H9 (cell line): ENCODE data around the gene TRPM3. TPM values are rescaled to one million over a fixed set of nuclear protein-coding genes. Genes with fewer than 3 reads are reported as not detected.

ENCODE experiments used
- DNase-seq: peaks from one replicate; pipeline ENCODE4 v3.0.0-alpha.2; 2017
- H2AFZ ChIP-seq: one replicate; pipeline ENCODE4 v1.6.1; 2013; ENCODE audit warnings: mild to moderate bottlenecking, low read length, control low read depth, moderate library complexity
- H2AK5ac ChIP-seq: 2 replicates; pipeline ENCODE4 v1.6.1; 2013; ENCODE audit warnings: low read length, control low read depth, mixed read lengths; ENCODE audit not compliant: insufficient read length
- H2BK120ac ChIP-seq: one replicate; pipeline ENCODE4 v1.6.1; 2013; ENCODE audit warnings: low read depth, mild to moderate bottlenecking, low read length, control low read depth, inconsistent platforms; ENCODE audit not compliant: poor library complexity, severe bottlenecking
- H2BK12ac ChIP-seq: 2 replicates; pipeline ENCODE4 v1.6.1; 2013; ENCODE audit warnings: low read length, control low read depth, mixed read lengths, low read depth; ENCODE audit not compliant: insufficient read length
- H2BK15ac ChIP-seq: 2 replicates; pipeline ENCODE4 v1.6.1; 2013; ENCODE audit warnings: low read depth, low read length, control low read depth
- H2BK20ac ChIP-seq: one replicate; pipeline ENCODE4 v1.6.1; 2013; ENCODE audit warnings: low read depth, mild to moderate bottlenecking, low read length, control low read depth, inconsistent platforms; ENCODE audit not compliant: poor library complexity, severe bottlenecking
- H2BK5ac ChIP-seq: 2 replicates; pipeline ENCODE4 v1.6.1; 2013; ENCODE audit warnings: low read length, control low read depth, mixed read lengths; ENCODE audit not compliant: insufficient read length
- H3K14ac ChIP-seq: 2 replicates; pipeline ENCODE4 v1.6.1; 2013; ENCODE audit warnings: low read length, control low read depth; ENCODE audit not compliant: insufficient read depth
- H3K18ac ChIP-seq: 2 replicates; pipeline ENCODE4 v1.6.1; 2013; ENCODE audit warnings: low read depth, mild to moderate bottlenecking, mixed read lengths, low read length, control low read depth; ENCODE audit not compliant: insufficient read length
- H3K23ac ChIP-seq: 2 replicates; pipeline ENCODE4 v1.6.1; 2013; ENCODE audit warnings: low read length, control low read depth, mixed read lengths, low read depth; ENCODE audit not compliant: insufficient read length
- H3K23me2 ChIP-seq: 2 replicates; pipeline ENCODE4 v1.6.1; 2013; ENCODE audit warnings: low read depth, mild to moderate bottlenecking, mixed read lengths, low read length, control low read depth; ENCODE audit not compliant: insufficient read length, poor library complexity, severe bottlenecking
- H3K27ac ChIP-seq: 2 replicates; pipeline ENCODE4 v1.5.1; 2013; ENCODE audit warnings: low read length, control low read depth, mixed read lengths, low read depth; ENCODE audit not compliant: insufficient read length
- H3K27me3 ChIP-seq: 2 replicates; pipeline ENCODE4 v1.6.1; 2013; ENCODE audit warnings: low read length, control low read depth, inconsistent platforms; ENCODE audit not compliant: insufficient read depth
- H3K4ac ChIP-seq: 2 replicates; pipeline ENCODE4 v1.6.1; 2013; ENCODE audit warnings: low read depth, mild to moderate bottlenecking, control low read depth, inconsistent platforms, low read length, moderate library complexity
- H3K4me1 ChIP-seq: 2 replicates; pipeline ENCODE4 v1.6.1; 2013; ENCODE audit warnings: low read length, control low read depth, inconsistent platforms; ENCODE audit not compliant: insufficient read depth
- H3K4me2 ChIP-seq: 2 replicates; pipeline ENCODE4 v1.6.1; 2013; ENCODE audit warnings: low read length, control low read depth, mixed read lengths; ENCODE audit not compliant: insufficient read length, insufficient read depth
- H3K56ac ChIP-seq: 2 replicates; pipeline ENCODE4 v1.6.1; 2013; ENCODE audit warnings: low read depth, mild to moderate bottlenecking, mixed read lengths, low read length, control low read depth; ENCODE audit not compliant: insufficient read length
- H3K79me1 ChIP-seq: 2 replicates; pipeline ENCODE4 v1.6.1; 2013; ENCODE audit warnings: low read depth, mild to moderate bottlenecking, moderate library complexity, low read length, control low read depth, inconsistent platforms; ENCODE audit not compliant: insufficient read depth, poor library complexity, severe bottlenecking
- H3K79me2 ChIP-seq: 2 replicates; pipeline ENCODE4 v1.6.1; 2013; ENCODE audit warnings: low read length, control low read depth, inconsistent platforms; ENCODE audit not compliant: insufficient read depth
- H3K9ac ChIP-seq: 2 replicates; pipeline ENCODE4 v1.6.1; 2013; ENCODE audit warnings: low read length, control low read depth, mixed read lengths; ENCODE audit not compliant: insufficient read length; ENCODE audit errors: extremely low read depth
- H3K9me3 ChIP-seq: one replicate; pipeline ENCODE4 v1.6.1; 2013; ENCODE audit warnings: low read depth, low read length, inconsistent platforms; ENCODE audit not compliant: control insufficient read depth
- H3T11ph ChIP-seq: one replicate; pipeline ENCODE4 v1.6.1; 2013; ENCODE audit warnings: mild to moderate bottlenecking, low read length, control low read depth, inconsistent platforms
- H4K20me1 ChIP-seq: one replicate; pipeline ENCODE4 v1.6.1; 2013; ENCODE audit not compliant: control insufficient read depth, insufficient read length, insufficient read depth
- H4K5ac ChIP-seq: 2 replicates; pipeline ENCODE4 v1.6.1; 2013; ENCODE audit warnings: low read depth, mild to moderate bottlenecking, mixed read lengths, low read length, control low read depth; ENCODE audit not compliant: insufficient read length
- H4K8ac ChIP-seq: replicated peaks from 2 replicates; pipeline ENCODE4 v1.6.1; 2013; ENCODE audit warnings: low read length, control low read depth, mixed read lengths, low read depth; ENCODE audit not compliant: insufficient read length
- H4K91ac ChIP-seq: 2 replicates; pipeline ENCODE4 v1.6.1; 2013; ENCODE audit warnings: low read depth, mild to moderate bottlenecking, moderate library complexity, mixed read lengths, low read length, control low read depth; ENCODE audit not compliant: insufficient read length
- H3K27ac Mint-ChIP-seq, 3 experiments: 2 replicates in 2 of 3; 3 replicates in 1 of 3; pipeline ENCODE4 v1.8.0; 2020 to 2021; ENCODE audit warnings: mixed read lengths in 3 of 3, mild to moderate bottlenecking in 1 of 3, moderate library complexity in 1 of 3
- H3K27me3 Mint-ChIP-seq: 2 replicates; pipeline ENCODE4 v1.8.0; 2021; ENCODE audit warnings: low read depth, mild to moderate bottlenecking, moderate library complexity, mixed read lengths
- H3K36me3 Mint-ChIP-seq, 3 experiments: 2 replicates in 2 of 3; 3 replicates in 1 of 3; pipeline ENCODE4 v1.8.0; 2020 to 2021; ENCODE audit warnings: low read depth in 3 of 3, mixed read lengths in 3 of 3; ENCODE audit not compliant: insufficient read depth in 1 of 3
- H3K4me1 Mint-ChIP-seq, 2 experiments: 2 replicates each; pipeline ENCODE4 v1.8.0; 2020; ENCODE audit warnings: mixed read lengths in 2 of 2
- H3K4me3 Mint-ChIP-seq, 2 experiments: 2 replicates in 1 of 2; 3 replicates in 1 of 2; pipeline ENCODE4 v1.8.0; 2020 to 2021; ENCODE audit warnings: mild to moderate bottlenecking in 2 of 2, mixed read lengths in 2 of 2, moderate library complexity in 1 of 2
- H3K9me3 Mint-ChIP-seq, 2 experiments: 2 replicates in 1 of 2; 3 replicates in 1 of 2; pipeline ENCODE4 v1.8.0; 2020; ENCODE audit warnings: mild to moderate bottlenecking in 2 of 2, mixed read lengths in 2 of 2, moderate library complexity in 1 of 2
- WGBS: extraction: QIAGEN DNeasy Blood & Tissue Kit; methylation state at CpG from one replicate; pipeline ENCODE4 v1.1.7; 2013; ENCODE audit warnings: missing lambda C conversion rate, low lambda C conversion rate, mixed read lengths; ENCODE audit not compliant: insufficient read length; ENCODE audit errors: extremely low coverage; 5-methylcytosine and 5-hydroxymethylcytosine counted together
- total RNA-seq: library from RNA; stranded (reverse); gene quantifications from 2 replicates; pipeline ENCODE4 v1.2.1, GENCODE V29; 2021
- TF ChIP-seq, protein P1 (sequence below): fragments of 200-600 bp; sonication (generic); conservative IDR thresholded peaks from 3 replicates; pipeline ENCODE4 v1.8.0; 2021; ENCODE audit warnings: antibody characterized with exemption, mild to moderate bottlenecking

TRPM3 gene
- total RNA-seq, 1 experiment from 2014 or later = 10.3 TPM

DNA sequence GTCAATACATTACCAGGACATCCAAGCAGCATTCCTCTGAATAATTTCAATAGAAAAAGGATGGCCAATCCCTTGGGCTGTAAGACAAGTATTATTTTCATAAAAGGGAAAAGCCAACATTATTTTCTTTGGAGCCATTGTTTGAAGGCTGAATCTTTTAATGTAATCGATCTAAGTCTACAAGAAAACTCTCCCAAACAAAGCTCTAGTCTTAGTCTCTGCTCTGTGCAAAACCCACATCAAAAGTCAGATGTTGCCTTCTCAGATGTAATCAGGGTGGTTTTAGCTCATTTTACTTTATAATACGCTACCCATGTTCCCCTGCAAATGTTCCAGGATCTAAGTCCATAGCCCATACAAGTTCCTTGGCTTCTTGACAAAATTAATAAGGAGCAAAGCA, 325.6 kb downstream of the TRPM3 start:
- Histone ChIP-seq H3K27ac (no peak overlapping the region), H4K5ac (no peak overlapping the region), H3T11ph (no peak overlapping the region), H3K4ac (no peak overlapping the region), H2BK15ac (no peak overlapping the region), H3K4me2 (no peak overlapping the region), H4K20me1 (no peaks in the 10 kb centered on the region), H4K91ac (no peak overlapping the region), H3K9me3 (no peaks in the 10 kb centered on the region), H3K4me1 (no peaks in the 10 kb centered on the region), H4K8ac (no peak overlapping the region), H3K23ac (no peak overlapping the region), H2BK12ac (no peak overlapping the region), H2BK120ac (no peak overlapping the region), H2AK5ac (no peak overlapping the region), H3K27me3 (no peaks in the 10 kb centered on the region), H3K56ac (no peak overlapping the region), H2BK5ac (no peak overlapping the region), H3K14ac (no peak overlapping the region), H2AFZ (no peak overlapping the region), H3K23me2 (no peaks in the 10 kb centered on the region), H3K9ac (no peak overlapping the region), H3K18ac (no peak overlapping the region), H2BK20ac (no peak overlapping the region), H3K79me2 (no peaks in the 10 kb centered on the region), H3K79me1 (no peaks in the 10 kb centered on the region)
- Mint-ChIP-seq H3K4me1 (peaks cover 8 to 10% of the 10 kb centered on the region in 2 experiments), H3K9me3 (no peaks in the 10 kb centered on the region), H3K4me3 (no peak overlapping the region), H3K27me3 (no peaks in the 10 kb centered on the region), H3K36me3 (0 out of 7 replicates have a peak, but pooled peaks cover 0 to 4% (median 0%) of the 10 kb centered on the region in 3 experiments), H3K27ac (no peak overlapping the region)
- TF ChIP-seq, protein P1, sequence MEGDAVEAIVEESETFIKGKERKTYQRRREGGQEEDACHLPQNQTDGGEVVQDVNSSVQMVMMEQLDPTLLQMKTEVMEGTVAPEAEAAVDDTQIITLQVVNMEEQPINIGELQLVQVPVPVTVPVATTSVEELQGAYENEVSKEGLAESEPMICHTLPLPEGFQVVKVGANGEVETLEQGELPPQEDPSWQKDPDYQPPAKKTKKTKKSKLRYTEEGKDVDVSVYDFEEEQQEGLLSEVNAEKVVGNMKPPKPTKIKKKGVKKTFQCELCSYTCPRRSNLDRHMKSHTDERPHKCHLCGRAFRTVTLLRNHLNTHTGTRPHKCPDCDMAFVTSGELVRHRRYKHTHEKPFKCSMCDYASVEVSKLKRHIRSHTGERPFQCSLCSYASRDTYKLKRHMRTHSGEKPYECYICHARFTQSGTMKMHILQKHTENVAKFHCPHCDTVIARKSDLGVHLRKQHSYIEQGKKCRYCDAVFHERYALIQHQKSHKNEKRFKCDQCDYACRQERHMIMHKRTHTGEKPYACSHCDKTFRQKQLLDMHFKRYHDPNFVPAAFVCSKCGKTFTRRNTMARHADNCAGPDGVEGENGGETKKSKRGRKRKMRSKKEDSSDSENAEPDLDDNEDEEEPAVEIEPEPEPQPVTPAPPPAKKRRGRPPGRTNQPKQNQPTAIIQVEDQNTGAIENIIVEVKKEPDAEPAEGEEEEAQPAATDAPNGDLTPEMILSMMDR = no peak
- whole genome bisulfite sequencing = no CpG with 5 or more reads among the region's 2 CpGs
- DNase-seq = no peak
